GM21515 (cell line): ENCODE data around the gene OR5AP2.
"Not testable (repeated sequence)": the region's sequence is repeated elsewhere in the genome, so short reads cannot be mapped to it uniquely, and the experiment has no call there.

Experiments
- ATAC-seq: cut with Tn5 transposase; IDR thresholded peaks from one replicate; pipeline ENCODE4 v1.9.1; 2021; ENCODE audit not compliant: unreplicated experiment

The OR5AP2 gene

DNA sequence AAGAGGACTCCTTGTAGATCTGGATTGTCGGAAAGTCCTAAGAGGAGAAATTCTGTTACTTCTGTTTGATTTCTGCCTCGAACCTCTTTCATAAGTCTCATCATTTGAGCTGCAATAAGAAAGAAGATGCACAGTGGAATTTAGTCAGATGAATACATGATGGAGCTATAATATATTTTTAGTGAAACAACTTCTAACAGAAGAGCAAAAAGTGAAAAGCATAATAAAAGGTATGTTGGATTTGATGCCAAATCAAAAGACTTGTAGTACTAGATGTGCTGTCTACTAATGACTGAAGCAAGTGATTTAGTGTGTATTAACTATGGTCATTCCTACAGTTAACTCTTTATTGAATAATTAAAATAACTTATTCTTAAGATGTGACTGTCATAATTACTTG is at the start of gene OR5AP2:
OR5AP2 (minus strand) TSS at position 101 of the 400 bp plus-strand sequence; CDS start at position 101, 0 bp downstream.
- no peak for ATAC-seq

DNA sequence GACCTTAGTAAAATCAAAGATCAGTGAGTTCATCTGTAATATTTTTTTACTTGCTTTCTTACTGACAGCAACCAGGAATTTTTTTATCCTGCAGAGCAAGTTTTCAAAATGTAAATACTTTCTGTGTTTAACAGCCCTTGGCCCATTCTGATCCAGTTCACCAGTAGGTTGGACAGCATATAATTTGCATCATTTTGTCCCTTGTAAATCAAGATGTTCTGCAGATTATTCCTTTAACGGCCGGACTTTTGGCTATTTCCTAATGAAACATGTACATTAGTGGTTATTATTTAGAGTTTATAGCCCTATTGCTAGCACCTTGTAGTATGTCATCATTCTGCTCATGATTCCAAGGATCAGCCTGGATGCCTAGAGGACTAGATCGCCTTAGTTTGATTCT is 48.9 kb upstream of the OR5AP2 start:
- ATAC-seq: not testable (repeated sequence)

DNA sequence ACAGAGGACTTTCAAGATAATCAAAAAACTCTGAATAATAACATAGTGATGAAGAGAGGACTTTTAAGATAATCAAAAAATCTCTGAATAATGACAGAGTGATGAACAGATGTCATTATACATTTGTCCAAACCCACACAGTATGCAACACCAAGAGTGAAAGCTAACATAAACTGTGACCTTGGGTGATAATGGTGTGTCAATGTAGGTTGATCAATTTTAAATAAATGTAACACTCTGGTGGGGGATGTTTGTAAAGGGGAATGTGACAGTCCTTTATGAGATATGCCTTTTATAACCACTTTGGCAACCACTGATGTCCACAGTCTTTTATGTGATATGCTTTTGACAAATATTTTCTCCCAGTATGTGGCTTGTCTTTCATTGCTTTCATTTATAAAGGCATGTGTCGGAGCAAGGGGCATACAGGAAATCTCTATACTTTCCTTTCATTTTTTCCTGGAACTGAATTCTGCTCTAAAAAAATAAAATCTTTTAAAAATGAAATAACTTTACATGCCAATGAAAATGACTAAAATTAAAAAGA is 46.4 kb upstream of the OR5AP2 start:
- ATAC-seq: no peak

DNA sequence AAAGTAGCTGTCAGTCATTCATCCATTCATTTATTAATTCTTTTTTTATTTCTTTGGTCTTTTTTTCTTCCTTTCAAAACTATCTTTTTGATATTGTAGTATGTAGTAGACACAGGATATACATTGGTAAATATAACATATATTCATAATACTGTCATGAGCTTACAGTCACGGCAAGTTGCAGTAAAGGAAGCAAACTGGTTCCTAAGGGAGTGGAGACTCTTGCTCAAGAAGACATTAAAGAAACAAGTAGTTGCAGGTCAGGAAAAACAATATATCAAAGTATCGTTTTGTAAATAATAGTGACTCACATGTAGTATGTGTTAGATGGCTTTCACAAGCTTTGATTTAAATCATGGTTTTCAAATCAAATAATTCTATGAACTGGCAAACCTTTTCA is 28.7 kb upstream of the OR5AP2 start:
- ATAC-seq: no peak

DNA sequence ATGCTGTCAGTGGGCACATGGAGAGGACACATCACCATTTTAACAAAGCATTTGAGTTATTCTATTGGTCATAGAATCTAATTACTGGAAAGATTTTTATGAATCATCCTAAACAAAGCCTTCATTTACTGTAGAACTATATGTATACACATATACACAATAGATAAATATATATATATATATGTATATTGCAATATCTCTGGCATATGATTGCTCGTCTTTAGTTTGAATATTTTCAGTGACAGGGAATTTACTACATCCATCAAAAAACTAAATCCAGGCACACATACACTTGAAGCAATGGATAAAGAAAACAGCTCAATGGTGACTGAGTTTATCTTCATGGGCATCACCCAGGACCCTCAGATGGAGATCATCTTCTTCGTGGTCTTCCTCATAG is 21.1 kb upstream of the OR5AP2 start, which contains the start of gene OR5AR1:
OR5AR1 (plus strand) TSS at position 301 of the 400 bp plus-strand sequence; CDS start at position 301, 0 bp downstream.
- no peak for ATAC-seq

DNA sequence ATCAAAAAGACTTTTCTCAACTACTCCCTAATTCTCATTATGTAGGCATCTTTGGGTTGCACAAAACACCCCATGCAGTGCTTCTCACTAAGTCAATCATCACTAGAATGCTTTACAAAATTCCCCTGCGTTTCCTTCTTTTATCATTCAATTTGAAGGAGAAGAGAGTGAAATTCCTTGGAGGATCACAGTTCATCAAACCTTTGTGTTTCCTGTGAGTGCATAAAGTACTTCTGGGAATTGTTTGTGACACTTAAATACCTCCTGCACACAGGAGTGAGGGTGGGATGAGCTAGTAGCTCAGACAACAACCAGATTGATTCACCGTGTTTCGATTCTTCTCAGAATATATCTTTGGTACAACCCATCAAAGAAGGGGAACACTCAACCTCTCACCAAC is 17.5 kb upstream of the OR5AP2 start:
- ATAC-seq: no peak

DNA sequence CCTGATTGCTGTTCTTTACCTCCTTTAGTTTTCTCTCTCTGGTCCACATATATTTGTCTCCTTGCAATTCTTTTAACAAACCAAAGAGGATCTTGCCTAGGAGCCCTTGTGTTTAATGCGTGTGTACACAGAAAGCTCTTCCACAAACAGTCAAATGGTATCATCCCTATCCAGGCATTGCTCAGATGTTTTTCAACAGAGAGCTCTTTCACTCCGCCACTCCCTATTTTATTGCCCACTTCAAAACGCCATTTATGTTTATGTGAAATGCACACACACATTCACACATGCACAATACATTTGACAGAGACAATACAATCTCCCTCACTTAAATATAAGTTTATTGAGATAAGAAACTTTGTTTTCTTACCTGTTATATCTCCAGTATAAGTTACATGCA is 4.7 kb downstream of the OR5AP2 start:
- ATAC-seq: no peak

GRCh38 chr11:56636861-56637260 is 5.4 kb downstream of the OR5AP2 start:
- no peak for ATAC-seq

- ATAC-seq: no peak
Measured at GRCh38 chr11:56632329-56632728, 9.9 kb downstream of the OR5AP2 start.

GRCh38 chr11:56625946-56626345 is 16.3 kb downstream of the OR5AP2 start:
- no peak for ATAC-seq

GRCh38 chr11:56624661-56625110 is 17.6 kb downstream of the OR5AP2 start:
- ATAC-seq: no peak

DNA sequence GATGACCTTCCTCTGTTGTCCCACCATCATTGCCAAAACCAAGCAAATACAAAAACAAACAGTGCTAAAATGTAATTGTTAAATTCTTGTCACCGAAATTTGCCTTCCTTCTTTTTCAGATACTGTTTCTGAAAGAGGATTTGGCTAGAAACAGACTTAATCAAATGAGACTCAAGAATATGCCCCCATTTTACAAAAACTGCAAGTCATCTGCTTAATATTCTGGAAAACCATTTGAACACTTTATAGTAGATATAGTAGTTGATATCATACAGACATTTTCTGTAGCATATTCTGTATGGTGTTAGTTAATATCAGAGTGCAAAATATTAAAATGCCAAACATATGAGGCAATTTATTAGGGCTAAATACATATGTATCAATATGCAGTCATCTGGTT is 31.1 kb downstream of the OR5AP2 start:
- no peak for ATAC-seq

DNA sequence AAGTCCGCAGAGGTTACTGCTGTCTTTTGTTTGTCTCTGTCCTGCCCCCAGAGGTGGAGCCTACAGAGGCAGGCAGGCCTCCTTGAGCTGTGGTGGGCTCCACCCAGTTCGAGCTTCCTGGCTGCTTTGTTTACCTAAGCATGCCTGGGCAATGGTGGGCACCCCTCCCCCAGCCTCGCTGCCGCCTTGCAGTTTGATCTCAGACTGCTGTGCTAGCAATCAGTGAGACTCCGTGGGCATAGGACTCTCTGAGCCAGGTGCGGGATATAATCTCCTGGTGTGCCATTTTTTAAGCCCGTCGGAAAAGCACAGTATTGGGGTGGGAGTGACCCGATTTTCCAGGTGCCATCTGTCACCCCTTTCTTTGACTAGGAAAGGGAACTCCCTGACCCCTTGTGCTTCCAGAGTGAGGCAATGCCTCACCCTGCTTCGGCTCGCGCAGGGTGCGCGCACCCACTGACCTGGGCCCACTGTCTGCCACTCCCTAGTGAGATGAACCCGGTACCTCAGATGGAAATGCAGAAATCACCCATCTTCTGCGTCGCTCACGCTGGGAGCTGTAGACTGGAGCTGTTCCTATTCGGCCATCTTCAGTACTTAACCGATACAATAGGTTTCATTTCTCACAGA is 50.0 kb downstream of the OR5AP2 start:
- ATAC-seq: not testable (repeated sequence)
